HG03159 (cell line): Measurements from ENCODE around the gene ALX4.

ENCODE experiments used
- ATAC-seq: cut with Tn5 transposase; IDR thresholded peaks from one replicate; pipeline ENCODE4 v1.9.1; 2021; ENCODE audit warnings: mild to moderate bottlenecking, moderate library complexity; ENCODE audit not compliant: unreplicated experiment

Gene ALX4

DNA sequence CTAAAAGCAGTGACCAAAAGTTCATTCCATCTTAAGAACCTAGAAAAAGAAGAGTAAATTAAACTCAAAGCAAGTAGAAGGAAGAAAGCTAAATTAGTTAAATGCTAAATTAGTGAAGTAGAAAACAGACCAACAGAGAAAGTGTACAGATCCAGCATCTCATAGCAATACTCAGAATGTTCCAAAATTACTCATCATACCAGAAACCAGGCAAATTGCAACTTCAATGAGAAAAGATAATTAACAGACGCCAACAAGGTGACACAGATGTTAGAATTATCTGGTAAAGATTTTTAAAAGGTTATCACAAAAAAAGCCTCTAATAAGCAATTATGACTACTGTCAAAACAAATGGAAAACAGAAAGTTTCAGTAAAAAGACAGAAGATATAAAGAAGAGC is 96.8 kb downstream of the ALX4 start:
- ATAC-seq, result no peak

DNA sequence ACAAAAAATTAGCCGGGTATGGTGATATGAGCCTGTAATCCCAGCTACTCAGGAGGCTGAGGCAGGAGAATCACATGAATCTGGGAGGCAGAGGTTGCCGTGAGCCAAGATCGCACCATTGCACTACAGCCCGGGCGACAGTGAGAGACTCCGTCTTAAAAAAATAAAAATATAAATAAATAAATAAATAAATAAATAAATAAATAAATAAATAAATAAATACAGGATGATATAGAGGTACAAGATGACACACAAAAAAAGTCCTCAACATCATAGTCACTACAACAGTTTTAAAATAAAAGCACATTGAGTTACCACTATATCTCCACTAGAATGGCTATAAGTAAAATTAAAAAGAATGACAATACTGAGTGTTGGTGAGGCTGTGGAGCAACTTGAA is 97.8 kb downstream of the ALX4 start:
- ATAC-seq, result no peak
